GM12891 (cell line): ENCODE measurements around the gene STXBP6.

Experiments
- PAX5 ChIP-seq: IDR thresholded peaks from 2 replicates; pipeline ENCODE4 v1.6.1; 2011; ENCODE audit warnings: low read length, moderate library complexity, mild to moderate bottlenecking; ENCODE audit not compliant: insufficient read depth, severe bottlenecking
- POLR2A ChIP-seq: IDR thresholded peaks from 2 replicates; pipeline ENCODE4 v1.6.1; 2011; ENCODE audit warnings: low read depth, low read length, control low read depth
- POLR2AphosphoS5 ChIP-seq: IDR thresholded peaks from 2 replicates; pipeline ENCODE4 v1.6.1; 2011; ENCODE audit warnings: low read depth, low read length, control low read depth
- POU2F2 ChIP-seq: IDR thresholded peaks from 2 replicates; pipeline ENCODE4 v1.6.1; 2011; ENCODE audit warnings: low read depth, mild to moderate bottlenecking, control low read depth, low read length, moderate library complexity
- SPI1 ChIP-seq: IDR thresholded peaks from 2 replicates; pipeline ENCODE4 v1.6.1; 2011; ENCODE audit warnings: low read depth, low read length, control low read depth
- TAF1 ChIP-seq: IDR thresholded peaks from 2 replicates; pipeline ENCODE4 v1.6.1; 2011; ENCODE audit warnings: low read depth, low read length, control low read depth

GRCh38 chr14:24938593-24938992, 111.4 kb downstream of the STXBP6 start:
- TF ChIP-seq TAF1 (no peak), POLR2AphosphoS5 (no peak), POLR2A (no peak), SPI1 (no peak), POU2F2 (no peak), PAX5 (no peak)
